H1 (cell line): ENCODE data around the gene L3MBTL1. TPM values are rescaled to one million over a fixed set of nuclear protein-coding genes. Genes with fewer than 3 reads are reported as not detected.

Experiments
- CTCF ChIA-PET: fragments of 300-600 bp; sonication (Branson Sonifier 250); formaldehyde crosslinking; loops from one replicate; lab custom pipeline; 2021; ENCODE audit not compliant: partially characterized antibody; lab: Charles Lee
- POLR2A ChIA-PET: fragments of 300-600 bp; sonication (Branson Sonifier 250); formaldehyde crosslinking; loops from one replicate; lab custom pipeline; 2021; ENCODE audit warnings: inconsistent platforms; ENCODE audit not compliant: partially characterized antibody; lab: Charles Lee
- DNase-seq, 2 experiments: peaks; one replicate each; pipeline versions ENCODE4 v3.0.0 to v3.0.0-alpha.2; 2010 to 2022; ENCODE audit warnings: low spot score in 2 of 2, low read depth in 1 of 2, mixed read lengths in 1 of 2
- FAIRE-seq: peaks from 2 replicates; lab custom pipeline; 2011; peaks lifted over from hg19 to GRCh38; lab: Jason Lieb, UNC
- H2AFZ ChIP-seq: 2 replicates; pipeline ENCODE4 v1.8.1; 2012; ENCODE audit warnings: low read length, inconsistent platforms
- H2AK5ac ChIP-seq: 2 replicates; pipeline ENCODE4 v1.6.1; 2013; ENCODE audit warnings: low read depth, low read length
- H2BK120ac ChIP-seq: replicated peaks from 2 replicates; pipeline ENCODE3; 2013; ENCODE audit warnings: low read depth, low read length, inconsistent platforms
- H2BK12ac ChIP-seq: 2 replicates; pipeline ENCODE4 v1.6.1; 2013; ENCODE audit warnings: low read depth, low read length
- H2BK15ac ChIP-seq: 2 replicates; pipeline ENCODE4 v1.6.1; 2013; ENCODE audit warnings: low read length
- H2BK20ac ChIP-seq: 2 replicates; pipeline ENCODE4 v1.6.1; 2013; ENCODE audit warnings: low read length
- H2BK5ac ChIP-seq: 2 replicates; pipeline ENCODE4 v1.6.1; 2013; ENCODE audit warnings: low read depth, low read length
- H3K14ac ChIP-seq: 2 replicates; pipeline ENCODE4 v1.6.1; 2013; ENCODE audit warnings: inconsistent platforms; ENCODE audit not compliant: insufficient read length
- H3K18ac ChIP-seq: 2 replicates; pipeline ENCODE4 v1.6.1; 2013; ENCODE audit warnings: low read length; ENCODE audit errors: extremely low read depth
- H3K23ac ChIP-seq: 2 replicates; pipeline ENCODE4 v1.6.1; 2013; ENCODE audit warnings: inconsistent platforms; ENCODE audit not compliant: insufficient read length
- H3K23me2 ChIP-seq: 2 replicates; pipeline ENCODE4 v1.6.1; 2013; ENCODE audit warnings: low read depth, low read length
- H3K27ac ChIP-seq: 2 replicates; pipeline ENCODE4 v1.6.1; 2011; ENCODE audit warnings: low read depth, low read length, inconsistent platforms
- H3K27me3 ChIP-seq, 4 experiments: replicated peaks in 1 of 4; 1 replicate in 1 of 4; 2 replicates in 3 of 4; pipeline versions ENCODE4 v1.6.1 to v1.8.1; 2011 to 2013; ENCODE audit warnings: low read length in 3 of 4, mild to moderate bottlenecking in 3 of 4, inconsistent platforms in 2 of 4, mixed read lengths in 2 of 4, moderate library complexity in 1 of 4; ENCODE audit not compliant: control insufficient read depth in 3 of 4, insufficient read depth in 3 of 4; ENCODE audit errors: extremely low read depth in 1 of 4
- H3K36me3 ChIP-seq, 4 experiments: 2 replicates each; pipeline versions ENCODE4 v1.6.1 to v1.8.1; 2011 to 2013; ENCODE audit warnings: mild to moderate bottlenecking in 4 of 4, low read length in 3 of 4, moderate library complexity in 2 of 4, control low read depth in 1 of 4, inconsistent platforms in 1 of 4; ENCODE audit not compliant: insufficient read depth in 4 of 4, control insufficient read depth in 2 of 4
- H3K4ac ChIP-seq: replicated peaks from 2 replicates; pipeline ENCODE3; 2013; ENCODE audit warnings: low read length, low read depth, mixed read lengths, inconsistent platforms; ENCODE audit not compliant: insufficient read length
- H3K4me1 ChIP-seq, 4 experiments: replicated peaks in 1 of 4; 1 replicate in 1 of 4; 2 replicates in 3 of 4; pipeline versions ENCODE4 v1.6.1 to v1.8.1; 2011 to 2013; ENCODE audit warnings: low read length in 3 of 4, inconsistent platforms in 2 of 4, mixed read lengths in 1 of 4; ENCODE audit not compliant: insufficient read depth in 4 of 4, control insufficient read depth in 3 of 4
- H3K4me2 ChIP-seq, 2 experiments: 2 replicates each; pipeline versions ENCODE4 v1.6.1 to v1.8.1; 2011 to 2013; ENCODE audit warnings: low read depth in 2 of 2, low read length in 2 of 2, control low read depth in 1 of 2, inconsistent platforms in 1 of 2, mild to moderate bottlenecking in 1 of 2; ENCODE audit not compliant: insufficient read depth in 1 of 2
- H3K4me3 ChIP-seq, 4 experiments: fragments of 200-600, 300-600 bp in 1 of 4; sonication (generic), shearing (Covaris generic), sonication (Bioruptor Twin) in 1 of 4; 2 replicates each; pipeline versions ENCODE4 v1.5.1 to v1.8.1; 2011 to 2016; ENCODE audit warnings: low read length in 4 of 4, low read depth in 3 of 4, control low read depth in 2 of 4, inconsistent platforms in 2 of 4, mild to moderate bottlenecking in 2 of 4, mixed read lengths in 1 of 4, moderate library complexity in 1 of 4; ENCODE audit not compliant: insufficient read depth in 2 of 4; ENCODE audit errors: extremely low read depth in 1 of 4
- H3K56ac ChIP-seq: replicated peaks from 2 replicates; pipeline ENCODE3; 2013; ENCODE audit warnings: low read depth, mild to moderate bottlenecking, mixed read lengths, low read length, inconsistent platforms; ENCODE audit not compliant: insufficient read length
- H3K79me1 ChIP-seq: 2 replicates; pipeline ENCODE4 v1.6.1; 2013; ENCODE audit warnings: low read depth, low read length, control low read depth
- H3K79me2 ChIP-seq, 2 experiments: 2 replicates each; pipeline versions ENCODE4 v1.6.1 to v1.8.1; 2012 to 2013; ENCODE audit warnings: low read length in 2 of 2, mild to moderate bottlenecking in 2 of 2, inconsistent platforms in 1 of 2; ENCODE audit not compliant: insufficient read depth in 2 of 2, control insufficient read depth in 1 of 2
- H3K9ac ChIP-seq, 4 experiments: replicated peaks in 1 of 4; 1 replicate in 1 of 4; 2 replicates in 3 of 4; pipeline versions ENCODE4 v1.6.1 to v1.8.1; 2011 to 2013; ENCODE audit warnings: low read depth in 3 of 4, low read length in 3 of 4, control low read depth in 2 of 4, mild to moderate bottlenecking in 2 of 4, moderate library complexity in 2 of 4, inconsistent platforms in 1 of 4; ENCODE audit errors: extremely low read depth in 1 of 4
- H3K9me3 ChIP-seq, 2 experiments: 2 replicates each; pipeline versions ENCODE4 v1.6.1 to v1.8.1; 2012 to 2013; ENCODE audit warnings: mild to moderate bottlenecking in 2 of 2, moderate library complexity in 2 of 2, control low read depth in 1 of 2, inconsistent platforms in 1 of 2, low read depth in 1 of 2, low read length in 1 of 2, mixed read lengths in 1 of 2; ENCODE audit not compliant: insufficient read depth in 2 of 2
- H4K20me1 ChIP-seq, 2 experiments: replicated peaks in 1 of 2; 2 replicates each; pipeline versions ENCODE3 to v1.8.1; 2011 to 2013; ENCODE audit warnings: inconsistent platforms in 2 of 2, low read length in 2 of 2, mild to moderate bottlenecking in 1 of 2; ENCODE audit not compliant: insufficient read depth in 2 of 2, control insufficient read depth in 1 of 2
- H4K5ac ChIP-seq: 2 replicates; pipeline ENCODE4 v1.6.1; 2013; ENCODE audit warnings: low read length, low read depth, mixed read lengths, inconsistent platforms; ENCODE audit not compliant: insufficient read length
- H4K8ac ChIP-seq: 2 replicates; pipeline ENCODE4 v1.8.0; 2013; ENCODE audit warnings: mild to moderate bottlenecking, moderate library complexity, low read length, inconsistent platforms; ENCODE audit not compliant: insufficient read depth; ENCODE audit errors: extremely low read depth
- H4K91ac ChIP-seq: replicated peaks from 2 replicates; pipeline ENCODE3; 2013; ENCODE audit warnings: low read length, mixed read lengths, inconsistent platforms; ENCODE audit not compliant: insufficient read length
- JUND ChIP-seq: IDR thresholded peaks from 2 replicates; pipeline ENCODE4 v1.6.1; 2011; ENCODE audit warnings: mild to moderate bottlenecking, improper control_type of control experiment, low read length
- MAFK ChIP-seq: IDR thresholded peaks from 2 replicates; pipeline ENCODE4 v1.6.1; 2012; ENCODE audit warnings: low read depth, mild to moderate bottlenecking, improper control_type of control experiment, low read length
- POLR2AphosphoS5 ChIP-seq: IDR thresholded peaks from 2 replicates; pipeline ENCODE4 v1.6.1; 2011; ENCODE audit warnings: low read depth, low read length
- RBBP5 ChIP-seq: IDR thresholded peaks from 2 replicates; pipeline ENCODE4 v1.7.1; 2012; ENCODE audit warnings: low read depth, mild to moderate bottlenecking, inconsistent platforms, low read length, moderate library complexity, borderline replicate concordance
- TAF7 ChIP-seq: optimal IDR thresholded peaks from 2 replicates; pipeline ENCODE3; 2011; ENCODE audit warnings: low read depth, mild to moderate bottlenecking, inconsistent platforms, low read length, moderate library complexity, borderline replicate concordance
- TBP ChIP-seq: IDR thresholded peaks from 2 replicates; pipeline ENCODE4 v1.6.1; 2011; ENCODE audit warnings: low read depth, low read length, improper control_type of control experiment
- WGBS, 2 experiments: shearing (Covaris generic) in 1 of 2; methylation state at CpG; one replicate each; pipeline versions ENCODE4 v1.1.6 to v1.1.7; 2013 to 2015; ENCODE audit warnings: low lambda C conversion rate in 2 of 2, mixed read lengths in 2 of 2, inconsistent platforms in 1 of 2, low coverage in 1 of 2, missing lambda C conversion rate in 1 of 2; ENCODE audit not compliant: insufficient replicate concordance in 2 of 2, insufficient coverage in 1 of 2, insufficient read length in 1 of 2; ENCODE audit errors: extremely low coverage in 1 of 2, missing lambda C conversion rate in 1 of 2; 5-methylcytosine and 5-hydroxymethylcytosine counted together
- polyA plus RNA-seq, 7 experiments: library from polyadenylated mRNA; depleted of rRNA in 3 of 7; stranded (reverse) in 5 of 7; unstranded in 2 of 7; fragments of >200 nt in 5 of 7; fragments of 200-250 nt in 2 of 7; gene quantifications; 1 replicate in 5 of 7; 2 replicates in 1 of 7; 4 replicates in 1 of 7; pipeline versions ENCODE4 v1.2.1 to v1.2.3, GENCODE V29; 2011 to 2013; ENCODE audit warnings: missing spikeins in 2 of 7, mixed read lengths in 2 of 7
- total RNA-seq: library from RNA; stranded (reverse); fragmentation: NEBNext Ultra II Directional; extraction: Animal tissue kit (Norgen Biotek cat#: 25700); gene quantifications from 2 replicates; pipeline ENCODE4 v1.2.1, GENCODE V29; 2021
- TF ChIP-seq, protein P1 (sequence below): IDR thresholded peaks from 2 replicates; pipeline ENCODE4 v1.6.1; 2012; ENCODE audit warnings: low read length, inconsistent platforms
- TF ChIP-seq, protein P2 (sequence below): IDR thresholded peaks from 2 replicates; pipeline ENCODE4 v1.6.1; 2011; ENCODE audit warnings: low read depth, mild to moderate bottlenecking, low read length; ENCODE audit not compliant: insufficient read depth

The L3MBTL1 gene
- total and polyA plus RNA-seq, 2 of the 8 experiments (the other 6 are each of a cell fraction or from before 2014, with no cell fraction given) = 11.9 to 17.0 TPM

DNA sequence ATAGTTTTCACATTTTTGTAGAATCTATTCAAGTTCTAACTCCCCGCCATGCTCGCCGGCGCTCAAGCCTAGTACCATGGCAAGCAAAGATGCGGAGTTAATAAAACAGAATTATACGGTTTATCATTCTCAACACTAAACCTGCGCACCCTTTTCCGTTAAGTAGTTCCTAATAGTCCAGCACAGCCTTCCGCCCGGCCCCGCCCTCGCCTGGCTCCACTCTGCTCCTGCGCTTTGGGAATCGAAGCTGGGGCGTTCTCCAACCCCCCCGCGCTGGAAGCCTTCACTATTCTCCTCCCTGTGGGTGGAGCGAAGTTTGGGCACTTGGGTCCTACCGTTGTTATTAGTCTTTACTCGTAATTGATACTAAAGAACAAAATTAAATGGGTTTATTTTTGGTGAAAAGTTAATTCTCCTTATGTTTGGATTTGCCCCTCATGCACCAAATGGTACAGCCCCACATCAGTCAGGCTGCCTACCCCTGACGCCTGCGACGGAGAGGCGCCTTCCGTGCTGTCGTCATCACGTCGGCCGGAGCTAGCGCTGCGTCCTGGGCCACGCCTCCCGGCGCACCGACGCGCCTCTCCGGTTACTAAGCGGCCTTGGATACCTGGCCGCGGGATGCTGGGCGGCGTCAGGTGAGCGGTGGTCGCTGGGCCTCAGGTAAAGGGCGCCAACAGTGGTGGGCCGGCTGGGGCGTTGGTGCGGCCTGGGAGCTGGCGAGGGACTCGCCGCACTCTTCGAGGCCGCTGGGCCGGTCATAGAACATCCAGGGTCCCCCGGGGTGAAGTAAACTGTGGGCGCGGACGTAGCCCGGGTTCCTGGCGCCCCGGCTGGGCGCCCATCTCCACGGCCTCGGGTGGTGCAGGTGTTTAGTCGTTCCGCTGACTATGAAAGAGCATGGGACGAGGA is 83.2 kb downstream of the L3MBTL1 start, which contains the start of gene IFT52:
Gene IFT52 (plus strand): TSS at position 546 of the 912 bp plus-strand sequence. CDS start 3,762 bp downstream, outside the sequence.
- H2BK12ac ChIP-seq = no peak within 1 kb of the TSS
- DNase-seq = peak; percentile 88 to 89
- ChIA-PET POLR2A (interaction anchor here (0.7 to 1.6 kb wide), 13 partner anchors 11 to 136 kb away, joined by 3 to 7 read pairs (median 3); no protein-coding TSS in a partner anchor), CTCF (interaction anchor here (0.7 to 1.6 kb wide), 5 partner anchors 53 to 142 kb away, joined by 3 to 4 read pairs (median 3); no protein-coding TSS in a partner anchor)
- no peaks in the 10 kb centered on the region; the same call in 1 of the 2 replicates for H3K23me2 ChIP-seq
- H3K79me2 ChIP-seq = peaks cover 0 to 5% of the 10 kb centered on the region in 2 experiments; a peak in 2 of 4 replicates
- H3K27ac ChIP-seq = peak within 1 kb of the TSS; percentile 93
- H3K18ac ChIP-seq = no peak within 1 kb of the TSS
- no peaks in the 10 kb centered on the region for H3K27me3 ChIP-seq
- 0 out of 2 replicates have a peak within 1 kb of the TSS, but pooled peaks have one; percentile 61 for H2BK15ac ChIP-seq
- H3K36me3 ChIP-seq = peaks cover 0 to 4% (median 2%) of the 10 kb centered on the region in 4 experiments; a peak in 4 of 8 replicates
- peak within 1 kb of the TSS; percentile 18 for H3K56ac ChIP-seq
- peak within 1 kb of the TSS; percentile 39 to 90 (median 76) for H3K9ac ChIP-seq
- no peak within 1 kb of the TSS for H2BK20ac ChIP-seq
- no peaks in the 10 kb centered on the region for H3K79me1 ChIP-seq
- H3K23ac ChIP-seq = no peak within 1 kb of the TSS
- peak within 1 kb of the TSS; percentile 57 to 81 (median 74) for H3K4me3 ChIP-seq
- H4K20me1 ChIP-seq = no peaks in the 10 kb centered on the region
- H3K4ac ChIP-seq = peak within 1 kb of the TSS; percentile 29
- no peak within 1 kb of the TSS for H2AK5ac ChIP-seq
- H4K5ac ChIP-seq = peak within 1 kb of the TSS; percentile 14
- H4K91ac ChIP-seq = no peak within 1 kb of the TSS
- no peak within 1 kb of the TSS for H3K14ac ChIP-seq
- H3K9me3 ChIP-seq = no peaks in the 10 kb centered on the region
- peak within 1 kb of the TSS; percentile 49; the same call in 1 of the 2 replicates for H2BK5ac ChIP-seq
- WGBS, 2 experiments = 2% methylated on average over 68 of the region's 68 CpGs; no CpG with 5 or more reads in 1 of the 2 experiments
- H2AFZ ChIP-seq = peak within 1 kb of the TSS; percentile 94
- no peak for FAIRE-seq
- H2BK120ac ChIP-seq = no peak within 1 kb of the TSS
- peak within 1 kb of the TSS; percentile 69 to 76 for H3K4me2 ChIP-seq
- H4K8ac ChIP-seq = peak within 1 kb of the TSS; percentile 79; the same call in 1 of the 2 replicates
- no peaks in the 10 kb centered on the region for H3K4me1 ChIP-seq
- peak; percentile 90 for TF ChIP-seq JUND
- TF ChIP-seq TBP = 0 out of 2 replicates have a peak, but pooled peaks have one; percentile 51
- TF ChIP-seq TAF7 = peak; percentile 38
- peak; percentile 93 for TF ChIP-seq RBBP5
- TF ChIP-seq, protein P1, sequence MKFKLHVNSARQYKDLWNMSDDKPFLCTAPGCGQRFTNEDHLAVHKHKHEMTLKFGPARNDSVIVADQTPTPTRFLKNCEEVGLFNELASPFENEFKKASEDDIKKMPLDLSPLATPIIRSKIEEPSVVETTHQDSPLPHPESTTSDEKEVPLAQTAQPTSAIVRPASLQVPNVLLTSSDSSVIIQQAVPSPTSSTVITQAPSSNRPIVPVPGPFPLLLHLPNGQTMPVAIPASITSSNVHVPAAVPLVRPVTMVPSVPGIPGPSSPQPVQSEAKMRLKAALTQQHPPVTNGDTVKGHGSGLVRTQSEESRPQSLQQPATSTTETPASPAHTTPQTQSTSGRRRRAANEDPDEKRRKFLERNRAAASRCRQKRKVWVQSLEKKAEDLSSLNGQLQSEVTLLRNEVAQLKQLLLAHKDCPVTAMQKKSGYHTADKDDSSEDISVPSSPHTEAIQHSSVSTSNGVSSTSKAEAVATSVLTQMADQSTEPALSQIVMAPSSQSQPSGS = 0 out of 2 replicates have a peak, but pooled peaks have one; percentile 32
- TF ChIP-seq, protein P2, sequence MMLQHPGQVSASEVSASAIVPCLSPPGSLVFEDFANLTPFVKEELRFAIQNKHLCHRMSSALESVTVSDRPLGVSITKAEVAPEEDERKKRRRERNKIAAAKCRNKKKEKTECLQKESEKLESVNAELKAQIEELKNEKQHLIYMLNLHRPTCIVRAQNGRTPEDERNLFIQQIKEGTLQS = no peak
- no peak for TF ChIP-seq MAFK
- TF ChIP-seq POLR2AphosphoS5 = peak; percentile 53; the same call in 1 of the 2 replicates
